CD4-positive, alpha-beta T cell treated with Interleukin-21 for 1 hour (primary cell): ENCODE data around the gene VEZF1.
"Not testable (repeated sequence)": the region's sequence is repeated elsewhere in the genome, so short reads cannot be mapped to it uniquely, and the experiment has no call there.

ENCODE experiments used
- DNase-seq: peaks from one replicate; pipeline ENCODE4 v3.0.0-alpha.2; 2020

Gene VEZF1

GRCh38 chr17:57974053-57974824 lies 13.8 kb downstream of the VEZF1 start:
- DNase-seq, result not testable (repeated sequence)

GRCh38 chr17:57972151-57972550 lies 15.9 kb downstream of the VEZF1 start:
- DNase-seq, result no peak

- DNase-seq, result no peak
Observed at GRCh38 chr17:57971572-57971971, 16.5 kb downstream of the VEZF1 start.

- DNase-seq, result no peak
Observed at GRCh38 chr17:57970710-57971109, 17.3 kb downstream of the VEZF1 start.

- DNase-seq, result no peak
Observed at GRCh38 chr17:57968456-57968855, 19.6 kb downstream of the VEZF1 start.

- no peak for DNase-seq
Observed at GRCh38 chr17:57966875-57967274, 21.2 kb downstream of the VEZF1 start.

GRCh38 chr17:57966246-57966645 lies 21.8 kb downstream of the VEZF1 start:
- no peak for DNase-seq

GRCh38 chr17:57965521-57966160 lies 22.4 kb downstream of the VEZF1 start:
- DNase-seq, result no peak

GRCh38 chr17:57963149-57963511 lies 24.9 kb downstream of the VEZF1 start:
- no peak for DNase-seq

GRCh38 chr17:57962279-57963148 lies 25.5 kb downstream of the VEZF1 start:
- no peak for DNase-seq

GRCh38 chr17:57959929-57960328 lies 28.1 kb downstream of the VEZF1 start:
- DNase-seq, result no peak

- DNase-seq, result not testable (repeated sequence)
Observed at GRCh38 chr17:57958391-57958790, 29.7 kb downstream of the VEZF1 start.

- no peak for DNase-seq
Observed at GRCh38 chr17:57957886-57958285, 30.2 kb downstream of the VEZF1 start.

- no peak for DNase-seq
Observed at GRCh38 chr17:57957120-57957850, 30.8 kb downstream of the VEZF1 start.

- peak; percentile 56 for DNase-seq
Observed at GRCh38 chr17:57956291-57957119, 31.5 kb downstream of the VEZF1 start.

GRCh38 chr17:57955183-57955931 lies 32.7 kb downstream of the VEZF1 start, which contains the start of gene CUEDC1:
TSS of gene CUEDC1 (minus strand) at chr17:57955412. CDS start at chr17:57885564, 69,848 bp downstream.
- peak; percentile 66 for DNase-seq

- no peak for DNase-seq
Observed at GRCh38 chr17:57954397-57955182, 33.5 kb downstream of the VEZF1 start.

- DNase-seq, result no peak
Observed at GRCh38 chr17:57953705-57954396, 34.2 kb downstream of the VEZF1 start.

- DNase-seq, result no peak
Observed at GRCh38 chr17:57953219-57953618, 34.8 kb downstream of the VEZF1 start.

- DNase-seq, result no peak
Observed at GRCh38 chr17:57949649-57950048, 38.4 kb downstream of the VEZF1 start.
